Hair follicular keratinocyte (primary cell): ENCODE results near the gene PTPRT. TPM values are rescaled to one million over a fixed set of nuclear protein-coding genes. Genes with fewer than 3 reads are reported as not detected.

Experiments used
- total RNA-seq: library from RNA; depleted of rRNA; stranded (reverse); fragments of >200 nt; gene quantifications from 2 replicates; pipeline ENCODE4 v1.2.3, GENCODE V29; 2015

Gene PTPRT
- under 0.01 TPM in 1 of 2 replicates, not detected in the other for total RNA-seq

GRCh38 chr20:43189554-43190331 is at the start of gene PTPRT:
Gene PTPRT (minus strand): TSS chr20:43189906. CDS start chr20:43189733, 173 bp downstream.

